22Rv1 (cell line): ENCODE results near the gene FKBP8.

ENCODE experiments used
- CTCF ChIP-seq: fragments of 450-650 bp; IDR thresholded peaks from 2 replicates; pipeline ENCODE4 v1.5.1; 2017; ENCODE audit warnings: mild to moderate bottlenecking
- ZFX ChIP-seq: fragments of 450-650 bp; IDR thresholded peaks from 2 replicates; pipeline ENCODE4 v1.6.1; 2017; ENCODE audit warnings: antibody characterized with exemption, borderline replicate concordance

GRCh38 chr19:18521692-18522123 is 21.7 kb downstream of the FKBP8 start, which contains the start of gene ELL:
- peak; percentile 21; the same call in 1 of the 2 replicates for TF ChIP-seq CTCF
- no peak for TF ChIP-seq ZFX
